ENCODE measurements around the gene AGTR1.
A peak's percentile ranks its signal among the peaks of the same experiment; 100 is the strongest.
"Not testable (repeated sequence)": the region's sequence is repeated elsewhere in the genome, so short reads cannot be mapped to it uniquely, and the experiment has no call there.

Gene AGTR1

DNA sequence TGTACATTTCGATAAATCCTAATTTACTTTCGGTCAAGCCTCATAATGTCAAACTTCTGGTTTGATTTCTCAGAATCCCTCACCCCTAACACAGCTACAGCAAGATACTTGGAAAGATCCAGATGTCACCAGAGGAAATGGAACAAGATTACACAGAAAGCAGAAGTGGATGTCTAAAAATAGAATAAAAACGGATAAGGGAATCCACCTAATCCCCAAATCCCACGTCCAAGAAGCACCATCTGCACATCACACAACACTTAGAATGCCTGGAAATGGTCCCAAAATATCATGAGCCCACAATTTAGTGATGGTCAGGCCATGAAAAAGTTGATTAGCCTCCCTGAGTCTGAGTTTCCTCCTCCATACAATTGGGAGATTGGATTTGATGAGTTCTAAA lies 61.7 kb downstream of the AGTR1 start:
- DNase-seq = peak; percentile 16 to 23

GRCh38 chr3:148763156-148763680 lies 65.5 kb downstream of the AGTR1 start:
- DNase-seq = no peak

DNA sequence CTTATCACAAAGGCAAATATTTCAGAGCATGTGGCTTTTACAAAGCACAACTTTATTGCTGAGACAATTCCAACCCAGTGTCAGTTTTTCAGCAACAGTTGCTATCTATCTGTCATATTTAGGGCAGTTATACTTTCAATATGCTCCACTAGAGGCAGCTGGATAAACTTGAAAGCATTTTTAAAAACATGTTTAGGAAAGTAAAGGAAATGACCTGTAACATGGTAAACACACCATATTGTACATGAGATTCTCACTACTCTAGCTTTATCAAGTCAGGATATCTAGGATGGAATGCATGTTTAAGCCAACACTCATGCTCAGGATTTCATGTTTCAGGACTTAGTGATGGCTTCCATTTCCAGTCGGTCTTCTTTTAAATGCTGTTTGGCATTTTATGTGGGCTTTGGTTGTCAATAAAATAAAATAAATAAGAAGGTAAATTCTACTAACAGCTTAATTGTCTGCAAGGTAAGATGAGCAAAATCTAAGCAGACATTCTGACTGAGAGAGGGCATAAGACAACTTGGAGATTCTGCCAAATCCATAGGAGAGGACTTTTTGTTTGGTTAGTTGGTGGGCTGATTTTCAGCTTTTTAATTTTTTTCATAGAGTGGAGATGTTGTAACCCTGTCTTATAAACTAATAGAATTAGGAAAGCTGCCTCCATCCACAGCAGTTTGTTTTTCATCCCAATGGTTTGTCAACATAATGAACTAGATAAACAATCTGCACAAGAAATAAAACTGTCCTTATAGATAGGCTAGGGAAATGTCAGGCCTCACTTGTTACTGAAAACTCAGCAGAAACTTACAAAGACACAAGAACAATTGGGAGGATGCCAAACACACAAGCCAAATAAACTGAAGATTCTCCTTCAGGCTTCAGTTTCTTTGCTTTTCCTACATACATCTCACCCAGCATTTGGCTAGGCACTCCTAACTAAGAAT lies 66.6 kb downstream of the AGTR1 start:
- DNase-seq = no peak

DNA sequence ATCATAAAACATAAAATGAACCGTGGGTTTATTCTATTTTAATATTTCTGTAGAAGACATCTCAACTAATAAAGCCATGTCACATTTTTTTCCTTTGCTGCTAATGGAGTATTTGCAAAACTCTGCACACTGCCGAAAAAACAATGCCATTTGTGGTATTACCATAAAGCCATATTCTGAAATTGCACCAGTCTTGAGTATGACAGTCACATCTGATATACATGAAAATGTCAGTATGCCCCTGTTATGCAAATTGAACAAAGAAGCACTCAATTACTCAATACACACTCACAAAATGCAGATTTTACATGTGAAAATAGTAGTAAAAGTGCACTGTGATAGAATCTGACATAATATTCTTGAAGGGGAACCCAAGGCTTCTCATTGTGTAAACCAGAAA lies 74.7 kb downstream of the AGTR1 start:
- DNase-seq = no peak

GRCh38 chr3:148772835-148773234 lies 75.1 kb downstream of the AGTR1 start:
- DNase-seq = no peak

DNA sequence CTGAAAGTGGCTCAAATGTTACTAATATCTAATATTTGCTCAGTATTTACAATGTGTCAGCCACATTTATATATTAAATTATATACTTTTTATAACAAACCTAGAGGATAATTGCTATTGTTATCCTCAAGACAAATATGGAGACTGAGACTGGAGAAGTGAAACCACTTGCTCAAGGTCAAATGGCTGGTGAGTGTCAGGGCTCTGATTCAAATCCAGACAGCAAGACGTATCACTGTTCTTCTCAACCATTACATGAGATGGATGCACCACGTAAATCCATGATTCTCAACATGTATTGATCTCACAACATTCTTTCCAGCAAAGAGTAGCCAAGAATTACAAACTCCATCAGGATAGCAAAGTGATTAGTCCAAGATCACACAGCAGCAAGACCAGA lies 76.1 kb downstream of the AGTR1 start:
- no peak for DNase-seq

GRCh38 chr3:148778926-148779325 lies 81.2 kb downstream of the AGTR1 start:
- DNase-seq = peak in 1 of 2 experiments; percentile 19

- peak; percentile 40 to 67 for DNase-seq
Measured at GRCh38 chr3:148785026-148785425, 87.3 kb downstream of the AGTR1 start.

DNA sequence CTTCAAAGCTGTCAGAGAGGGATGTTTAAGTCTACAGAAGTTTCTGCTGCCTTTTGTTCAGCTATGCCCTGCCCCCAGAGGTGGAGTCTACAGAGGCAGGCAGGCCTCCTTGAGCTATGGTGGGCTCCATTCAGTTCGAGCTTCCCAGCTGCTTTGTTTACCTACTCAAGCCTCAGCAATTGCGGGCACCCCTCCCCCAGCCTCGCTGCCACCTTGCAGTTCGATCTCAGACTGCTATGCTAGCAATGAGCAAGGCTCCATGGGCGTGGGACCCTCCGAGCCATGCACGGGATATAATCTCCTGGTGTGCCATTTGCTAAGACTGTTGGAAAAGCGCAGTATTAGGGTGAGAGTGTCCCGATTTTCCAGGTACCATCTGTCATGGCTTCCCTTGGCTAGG lies 88.5 kb downstream of the AGTR1 start:
- DNase-seq = not testable (repeated sequence)

GRCh38 chr3:148789146-148789545 lies 91.4 kb downstream of the AGTR1 start:
- DNase-seq = no peak

DNA sequence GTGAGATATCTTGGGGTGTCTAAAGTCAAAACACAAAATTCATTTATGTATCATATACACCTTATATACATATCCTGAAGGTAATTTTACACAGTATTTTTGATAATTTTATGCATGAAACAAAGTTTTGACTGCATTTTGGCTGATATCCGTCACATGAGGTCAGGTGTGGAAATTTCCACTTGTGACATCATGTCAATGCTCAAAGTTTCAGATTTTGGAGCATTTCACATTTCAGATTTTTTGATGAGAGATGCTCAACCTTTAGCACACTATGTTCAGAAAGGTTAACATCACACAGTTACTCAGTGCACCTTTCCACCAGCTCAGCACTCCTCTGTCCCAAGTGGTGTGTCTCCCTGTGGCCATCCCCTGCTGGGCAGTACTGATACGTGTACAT lies 92.2 kb downstream of the AGTR1 start:
- DNase-seq = no peak

- DNase-seq = no peak
Measured at GRCh38 chr3:148790370-148790769, 92.7 kb downstream of the AGTR1 start.

DNA sequence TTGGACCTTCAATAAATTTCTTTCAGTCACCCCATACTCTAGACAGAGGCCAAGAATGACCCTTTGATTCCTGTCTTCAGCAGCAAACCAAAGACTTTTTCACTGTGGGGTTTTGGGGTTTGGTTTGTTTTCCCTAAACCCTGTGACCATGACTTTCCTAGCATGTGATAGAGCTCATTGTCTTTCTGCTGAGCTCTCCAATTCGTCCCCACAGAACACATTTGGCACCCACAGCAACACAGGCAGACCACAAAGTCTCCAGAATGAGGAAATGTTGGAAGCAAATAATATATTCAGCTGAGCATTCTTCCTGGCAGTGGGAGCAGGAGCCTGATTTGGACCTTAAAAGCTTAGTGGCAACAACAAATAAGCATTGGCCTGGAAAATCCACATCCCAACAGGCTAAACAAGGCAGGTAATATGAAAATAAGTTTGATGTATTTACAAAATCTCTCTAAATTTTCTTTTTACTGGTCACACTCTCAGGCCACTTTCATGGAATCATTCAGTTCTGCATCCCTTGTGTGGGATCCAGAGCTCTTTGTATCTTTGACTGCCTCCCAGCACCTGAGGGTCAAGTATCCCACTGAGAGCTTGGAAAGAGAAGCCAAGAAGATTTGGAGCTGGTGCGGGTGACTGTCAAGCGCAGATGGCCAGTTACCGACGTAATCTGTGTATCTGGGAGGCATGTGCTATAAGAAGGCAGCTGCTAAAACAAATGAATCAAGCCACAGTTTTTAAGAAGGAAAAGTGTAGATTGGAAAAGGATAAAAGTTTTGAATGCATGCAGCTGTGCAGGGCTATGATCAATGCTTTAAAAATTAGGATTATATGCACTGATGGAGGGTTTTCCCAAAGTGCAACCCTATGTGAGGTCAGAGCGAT lies 93.4 kb downstream of the AGTR1 start:
- DNase-seq = peak in 1 of 2 experiments; percentile 18

- DNase-seq = no peak
Measured at GRCh38 chr3:148791920-148792319, 94.2 kb downstream of the AGTR1 start.

- DNase-seq = no peak
Measured at GRCh38 chr3:148792516-148792915, 94.8 kb downstream of the AGTR1 start.
